HG03159 (cell line): Measurements from ENCODE around the gene EPSTI1.
"Not testable (repeated sequence)": the region's sequence is repeated elsewhere in the genome, so short reads cannot be mapped to it uniquely, and the experiment has no call there.

ENCODE experiments used
- ATAC-seq: cut with Tn5 transposase; IDR thresholded peaks from one replicate; pipeline ENCODE4 v1.9.1; 2021; ENCODE audit warnings: mild to moderate bottlenecking, moderate library complexity; ENCODE audit not compliant: unreplicated experiment

The EPSTI1 gene

DNA sequence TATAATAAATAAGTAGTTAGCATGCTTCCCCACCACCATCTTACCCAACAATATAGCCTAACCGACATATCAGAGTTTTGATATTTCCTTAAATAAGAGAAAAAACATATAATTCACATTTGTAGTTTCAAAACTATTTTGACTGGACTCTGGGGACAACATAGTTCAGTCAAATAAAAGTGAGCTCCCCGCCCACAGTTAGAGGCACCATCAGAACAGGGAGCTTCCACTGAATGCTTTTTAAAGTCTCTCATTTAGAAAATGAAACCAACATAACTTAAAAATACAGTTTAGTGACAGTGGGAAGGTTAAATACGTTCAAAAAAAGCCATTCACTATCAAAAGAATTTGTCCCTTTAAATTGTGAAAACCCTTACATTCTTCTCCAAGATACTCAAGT, 92.8 kb downstream of the EPSTI1 start:
- no peak for ATAC-seq

- ATAC-seq: no peak
These were observed 96.3 kb downstream of the EPSTI1 start for GRCh38 chr13:42895776-42896175.

- ATAC-seq: no peak
These were observed 97.2 kb downstream of the EPSTI1 start for GRCh38 chr13:42894765-42895243.

DNA sequence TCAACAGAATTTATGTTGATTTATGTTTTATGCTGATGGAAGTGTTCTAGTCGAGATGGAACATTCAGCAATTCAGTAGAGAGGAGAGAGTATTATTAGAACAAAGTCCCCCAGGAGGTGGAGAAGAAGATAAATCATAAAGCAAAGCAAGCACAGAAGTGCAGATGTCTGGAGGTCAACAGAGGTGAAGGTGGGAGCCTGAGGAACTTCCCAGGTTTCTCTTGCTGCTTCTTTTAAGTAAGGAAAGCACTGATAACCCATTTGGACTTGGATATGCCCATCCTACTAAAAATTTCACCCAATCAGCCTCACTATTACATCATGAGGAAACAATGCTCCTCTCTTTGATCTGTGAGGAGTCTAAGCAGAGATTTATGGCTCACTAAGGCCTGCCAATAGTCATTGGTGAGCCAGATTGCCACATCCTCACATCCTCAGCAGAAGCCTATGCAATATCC, 98.8 kb downstream of the EPSTI1 start:
- ATAC-seq: no peak

DNA sequence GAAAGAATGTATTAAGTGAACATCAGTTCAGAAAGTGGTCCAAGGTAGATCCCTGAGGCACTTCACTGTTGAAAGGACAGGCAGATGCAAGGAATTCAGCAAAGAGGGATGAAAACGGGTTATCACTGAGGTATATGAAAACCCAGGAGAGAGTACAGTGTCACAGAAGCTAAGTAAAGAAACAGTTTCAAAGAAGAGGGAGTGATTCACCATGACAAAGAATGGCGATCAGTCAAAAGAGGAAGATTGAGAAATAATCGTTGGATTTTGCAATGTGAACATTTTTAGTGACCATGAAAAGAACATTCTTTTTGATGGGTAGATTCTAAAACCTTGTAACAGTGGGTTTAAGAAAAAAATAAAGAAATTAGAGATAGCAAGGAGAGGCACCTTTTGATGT, 99.3 kb downstream of the EPSTI1 start:
- ATAC-seq: no peak

DNA sequence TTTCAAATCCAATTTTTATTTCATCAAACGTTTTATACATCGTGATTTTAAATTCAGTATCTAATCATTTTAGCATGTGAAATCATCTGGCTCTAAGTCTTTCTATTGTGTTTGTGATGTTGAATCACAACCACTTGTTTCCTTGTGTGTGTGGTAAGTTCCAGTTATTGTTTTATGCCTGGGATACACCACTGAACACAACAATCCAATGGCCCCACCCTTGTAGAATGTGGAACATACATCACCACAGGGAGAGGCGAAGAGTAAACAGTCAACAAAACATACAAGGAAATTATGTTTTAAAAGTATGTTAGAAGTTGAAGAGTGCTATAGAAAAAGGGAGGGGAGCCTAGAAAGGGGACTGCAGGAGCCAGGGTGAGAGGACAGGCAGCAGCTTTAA, 100.5 kb downstream of the EPSTI1 start:
- no peak for ATAC-seq

GRCh38 chr13:42885325-42885724, 106.7 kb downstream of the EPSTI1 start:
- no peak for ATAC-seq

DNA sequence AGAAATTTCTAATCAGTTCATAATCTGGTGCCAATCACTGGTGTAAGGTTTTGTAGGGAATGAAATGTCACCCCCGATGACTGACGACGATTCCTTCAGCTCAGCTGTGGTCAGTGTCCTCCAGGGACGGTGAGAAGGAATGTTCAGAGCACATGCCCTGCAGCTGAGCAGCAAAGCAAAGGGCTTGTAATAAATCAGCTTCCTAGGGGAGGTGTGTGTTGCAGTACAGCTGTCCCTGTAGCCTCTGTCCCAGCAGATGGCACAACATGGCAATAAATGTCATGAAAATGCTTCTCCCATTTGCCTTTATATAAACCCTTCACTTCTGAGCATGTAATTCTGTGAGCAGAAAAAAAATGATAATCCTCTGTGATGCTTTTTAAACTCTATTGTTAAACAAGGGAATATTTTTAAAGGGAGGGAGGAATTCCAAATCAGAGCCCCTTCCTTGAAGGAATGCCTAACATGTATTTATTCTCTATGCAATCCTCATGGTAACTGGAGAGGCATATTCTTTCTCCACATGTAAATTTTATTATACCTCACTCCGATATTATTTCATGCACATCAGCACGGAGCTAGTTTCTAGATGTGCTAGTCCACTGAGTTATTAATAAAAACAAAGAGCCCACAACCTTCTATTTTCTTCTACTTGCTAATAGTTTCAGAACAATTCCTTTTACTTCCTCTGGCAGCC, 108.1 kb downstream of the EPSTI1 start:
- ATAC-seq: no peak

DNA sequence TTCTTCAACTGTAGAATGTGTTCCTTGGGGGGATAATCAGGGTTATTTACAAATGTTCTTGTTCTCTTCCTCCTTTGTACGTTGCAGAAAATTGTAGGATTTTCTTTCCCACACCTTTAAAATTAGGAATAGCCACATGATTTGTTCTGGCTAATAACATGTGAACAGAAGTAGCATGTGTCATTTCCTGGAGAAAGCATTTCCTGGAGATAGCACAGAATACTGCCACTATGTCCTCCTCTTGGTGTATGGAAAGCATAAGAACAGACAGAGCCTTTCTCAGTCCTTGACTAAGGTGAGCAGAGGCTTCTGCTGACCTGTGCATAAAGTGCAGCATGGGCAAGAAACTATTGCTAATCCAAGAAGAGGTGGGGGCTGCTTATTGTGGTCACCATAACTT, 108.9 kb downstream of the EPSTI1 start:
- no peak for ATAC-seq

GRCh38 chr13:42880056-42880605, 111.9 kb downstream of the EPSTI1 start:
- ATAC-seq: no peak

DNA sequence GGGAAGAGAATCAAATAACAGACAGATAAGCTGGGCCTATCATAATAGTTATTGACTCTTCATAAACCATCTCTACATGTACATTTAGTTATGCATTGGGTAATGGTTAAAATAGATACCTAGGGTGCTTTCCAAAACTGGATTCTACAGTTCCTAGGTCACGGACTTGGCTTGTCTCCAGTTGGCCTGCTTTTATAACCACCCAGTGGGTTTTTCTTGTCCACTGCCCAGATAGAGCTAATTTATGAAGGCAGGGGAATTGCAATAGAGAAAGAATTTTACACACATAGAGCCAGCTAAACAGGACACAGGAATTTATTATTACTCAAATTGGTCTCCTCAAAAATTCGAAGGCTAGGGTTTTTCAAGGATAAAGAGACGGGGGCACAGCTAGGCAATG, 113.3 kb downstream of the EPSTI1 start:
- no peak for ATAC-seq

DNA sequence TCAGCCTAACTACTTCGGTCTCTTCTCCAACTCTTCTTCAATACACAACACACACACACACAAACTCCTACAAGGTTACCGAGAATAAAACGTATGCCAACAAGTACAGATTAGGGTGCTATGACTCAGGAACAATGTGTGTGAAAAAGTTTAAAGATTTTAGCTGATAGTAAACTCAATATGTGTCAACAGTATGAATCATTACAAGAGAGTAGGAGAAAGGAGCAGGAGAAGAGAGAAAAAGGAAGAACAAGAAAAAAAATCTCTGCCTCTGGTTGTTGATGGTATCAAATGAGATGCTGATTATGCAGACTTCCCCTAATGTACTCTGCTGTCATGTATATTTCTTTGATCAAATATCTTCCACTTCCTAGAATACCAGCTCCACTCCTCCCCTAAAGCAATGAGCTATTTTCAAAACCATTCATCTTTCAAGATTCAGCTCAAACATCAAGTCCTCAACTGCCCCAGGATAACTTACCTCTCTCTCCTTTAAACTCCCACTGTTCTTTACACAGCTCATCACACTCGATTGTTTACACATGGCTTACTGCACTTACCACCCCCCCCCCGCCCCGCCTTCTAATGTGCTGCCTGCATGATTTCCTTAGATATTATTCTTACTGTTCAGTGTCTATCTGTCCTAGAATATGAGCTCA, 115.0 kb downstream of the EPSTI1 start:
- no peak for ATAC-seq

DNA sequence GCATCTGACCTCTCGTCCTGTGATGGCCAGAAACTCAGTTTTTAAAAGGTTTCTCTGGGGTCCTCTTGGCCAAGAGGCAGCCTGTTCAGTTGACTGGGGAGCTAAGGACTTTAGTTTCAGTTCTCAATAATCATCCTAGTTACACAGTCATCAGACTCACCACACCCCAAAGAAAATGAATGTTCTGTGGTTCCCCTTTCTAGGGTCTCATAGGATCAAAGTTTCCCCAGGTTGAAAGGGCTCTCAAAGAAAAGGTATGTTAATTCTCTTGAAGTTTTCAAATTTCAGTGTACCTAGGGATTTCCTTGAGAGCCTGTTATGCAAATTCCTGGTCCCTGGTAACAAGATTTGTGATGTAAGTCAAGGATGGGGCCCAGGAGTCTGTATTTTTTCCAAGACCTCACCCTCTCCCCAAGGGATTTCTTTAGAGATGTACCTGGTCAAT, 115.7 kb downstream of the EPSTI1 start:
- ATAC-seq: peak; percentile 96

DNA sequence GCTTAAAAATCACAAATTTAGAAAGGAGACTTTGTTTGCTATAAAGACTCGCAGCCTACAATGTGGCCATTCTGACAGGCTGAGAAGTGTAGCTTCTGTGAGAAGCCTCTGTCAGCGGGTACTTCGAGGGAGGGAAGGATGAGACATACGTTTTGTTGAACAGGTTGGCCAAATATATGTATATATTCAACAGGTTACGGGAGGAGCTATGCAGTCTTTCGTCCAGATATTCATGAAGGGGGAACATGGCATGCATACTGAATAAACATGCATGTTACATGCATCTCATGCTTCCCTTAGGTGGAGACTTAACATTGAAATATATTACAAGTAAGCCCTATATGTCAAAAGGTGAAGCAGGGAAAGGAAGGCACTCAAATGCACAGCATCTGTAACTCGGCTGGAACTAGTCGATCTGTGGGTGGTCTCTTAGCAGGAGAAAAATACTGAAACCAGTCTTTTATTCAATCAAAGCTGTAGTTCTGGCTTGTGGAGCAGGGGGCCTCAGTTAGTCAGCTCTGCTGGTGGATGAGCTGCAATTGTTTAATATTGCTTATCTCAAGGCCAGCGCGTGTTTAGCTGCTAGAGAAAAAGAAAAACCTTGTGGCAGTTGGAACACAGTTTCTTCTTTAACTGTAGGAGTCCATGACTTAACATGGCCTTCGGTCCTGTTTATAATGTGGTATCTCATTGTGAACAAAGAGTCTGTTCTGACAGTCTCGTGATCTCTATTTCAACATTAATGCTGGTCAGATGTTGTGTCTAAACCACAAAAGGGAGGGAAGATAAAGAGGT, 116.4 kb downstream of the EPSTI1 start:
- ATAC-seq: peak; percentile 18

- ATAC-seq: no peak
These were observed 117.8 kb downstream of the EPSTI1 start for GRCh38 chr13:42874221-42874620.

DNA sequence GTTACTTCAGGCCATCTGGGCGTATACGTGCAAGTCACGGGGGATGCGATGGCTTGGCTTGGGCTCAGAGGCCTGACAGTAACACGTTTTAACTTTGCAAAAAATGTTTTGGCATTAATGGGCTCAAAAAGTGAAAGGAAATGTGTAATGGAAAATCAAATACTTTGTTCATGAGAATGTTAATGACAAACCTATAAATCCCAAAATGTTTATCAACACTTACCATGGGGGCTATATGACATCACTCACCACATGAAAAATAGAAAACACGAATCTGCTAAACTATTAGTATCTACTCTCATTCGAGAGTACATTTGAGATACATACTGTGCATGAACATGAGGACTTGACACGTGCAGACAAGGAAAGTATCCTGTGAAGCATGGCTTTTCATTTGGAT, 119.0 kb downstream of the EPSTI1 start:
- ATAC-seq: no peak

DNA sequence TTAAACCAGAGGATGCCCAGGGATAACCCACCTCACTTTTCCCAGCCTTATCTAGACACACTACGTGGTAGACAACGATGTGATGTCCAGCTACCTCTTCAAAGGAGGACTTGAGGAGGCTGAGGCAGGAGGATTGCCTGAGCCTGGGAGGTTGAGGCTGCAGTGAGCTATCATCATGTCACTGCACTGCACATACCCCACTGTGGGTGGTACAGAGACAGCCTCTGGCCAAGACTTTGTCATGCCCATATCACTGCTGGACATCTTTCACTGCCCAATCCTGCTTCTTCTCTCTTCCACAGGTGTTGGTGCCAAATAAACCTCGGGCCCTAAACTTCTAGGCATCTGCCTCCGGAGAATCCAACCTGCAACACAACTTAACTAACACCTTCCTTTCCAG, 124.8 kb downstream of the EPSTI1 start:
- no peak for ATAC-seq

GRCh38 chr13:42865768-42866102, 126.3 kb downstream of the EPSTI1 start:
- no peak for ATAC-seq

GRCh38 chr13:42864952-42865767, 126.9 kb downstream of the EPSTI1 start:
- no peak for ATAC-seq

- ATAC-seq: not testable (repeated sequence)
These were observed 129.7 kb downstream of the EPSTI1 start for GRCh38 chr13:42862370-42862769.

GRCh38 chr13:42860485-42860884, 131.6 kb downstream of the EPSTI1 start:
- no peak for ATAC-seq
